Loucy (cell line): ENCODE data around the gene SLC13A4.

Experiments used
- H2AFZ ChIP-seq: fragments of 200-600 bp; sonication (generic); 2 replicates; pipeline ENCODE4 v1.6.0; 2016; ENCODE audit warnings: antibody characterized with exemption, mild to moderate bottlenecking, low read length, moderate library complexity
- H3F3A ChIP-seq: fragments of 200-600 bp; 2 replicates; pipeline ENCODE4 v1.6.0; 2016; ENCODE audit warnings: antibody characterized with exemption, low read depth, mild to moderate bottlenecking
- H3K27me3 ChIP-seq: fragments of 200-600 bp; sonication (generic); 2 replicates; pipeline ENCODE4 v1.6.1; 2014; ENCODE audit warnings: low read length, mild to moderate bottlenecking; ENCODE audit not compliant: insufficient read depth, poor library complexity, severe bottlenecking
- H3K36me3 ChIP-seq: fragments of 200-600 bp; sonication (generic); 2 replicates; pipeline ENCODE4 v1.6.1; 2016; ENCODE audit warnings: low read length; ENCODE audit not compliant: insufficient read depth
- H3K4me1 ChIP-seq: fragments of 200-600 bp; sonication (generic); 2 replicates; pipeline ENCODE4 v1.5.1; 2014; ENCODE audit warnings: low read length, mild to moderate bottlenecking; ENCODE audit not compliant: insufficient read depth, poor library complexity, severe bottlenecking
- H3K4me2 ChIP-seq: fragments of 200-600 bp; sonication (generic); 2 replicates; pipeline ENCODE4 v1.6.0; 2014; ENCODE audit warnings: antibody characterized with exemption, low read length, low read depth, mild to moderate bottlenecking; ENCODE audit not compliant: poor library complexity, severe bottlenecking
- H3K4me3 ChIP-seq: fragments of 200-600 bp; sonication (generic); 2 replicates; pipeline ENCODE4 v1.5.1; 2014; ENCODE audit warnings: low read length, mild to moderate bottlenecking, mixed read lengths; ENCODE audit not compliant: poor library complexity, severe bottlenecking
- H3K79me2 ChIP-seq: fragments of 200-600 bp; sonication (generic); 2 replicates; pipeline ENCODE4 v1.6.1; 2014; ENCODE audit warnings: low read length; ENCODE audit not compliant: insufficient read depth
- H3K9ac ChIP-seq: fragments of 200-600 bp; sonication (generic); 2 replicates; pipeline ENCODE4 v1.6.0; 2014; ENCODE audit warnings: mild to moderate bottlenecking, low read depth, low read length, moderate library complexity; ENCODE audit not compliant: poor library complexity, severe bottlenecking
- H3K9me2 ChIP-seq: fragments of 200-600 bp; sonication (generic); replicated peaks from 2 replicates; pipeline ENCODE4 v1.6.1; 2016; ENCODE audit warnings: low read depth, low read length, mixed read lengths
- H3K9me3 ChIP-seq: fragments of 200-600 bp; sonication (generic); 2 replicates; pipeline ENCODE4 v1.6.1; 2014; ENCODE audit warnings: mild to moderate bottlenecking, antibody characterized with exemption, low read length, low read depth; ENCODE audit not compliant: insufficient read depth
- H4K20me1 ChIP-seq: fragments of 200-600 bp; sonication (generic); 2 replicates; pipeline ENCODE4 v1.6.0; 2014; ENCODE audit warnings: antibody characterized with exemption, low read length, mild to moderate bottlenecking; ENCODE audit not compliant: insufficient read depth, poor library complexity, severe bottlenecking
- CTCF ChIP-seq: fragments of 200-600 bp; sonication (generic); conservative IDR thresholded peaks from 2 replicates; pipeline ENCODE4 v1.5.1; 2014; ENCODE audit warnings: mild to moderate bottlenecking, antibody characterized with exemption, low read length
- EZH2phosphoT487 ChIP-seq: fragments of 200-600 bp; IDR thresholded peaks from 2 replicates; pipeline ENCODE4 v1.6.1; 2018; ENCODE audit warnings: antibody characterized with exemption, mild to moderate bottlenecking, moderate library complexity, borderline replicate concordance

Gene SLC13A4

DNA sequence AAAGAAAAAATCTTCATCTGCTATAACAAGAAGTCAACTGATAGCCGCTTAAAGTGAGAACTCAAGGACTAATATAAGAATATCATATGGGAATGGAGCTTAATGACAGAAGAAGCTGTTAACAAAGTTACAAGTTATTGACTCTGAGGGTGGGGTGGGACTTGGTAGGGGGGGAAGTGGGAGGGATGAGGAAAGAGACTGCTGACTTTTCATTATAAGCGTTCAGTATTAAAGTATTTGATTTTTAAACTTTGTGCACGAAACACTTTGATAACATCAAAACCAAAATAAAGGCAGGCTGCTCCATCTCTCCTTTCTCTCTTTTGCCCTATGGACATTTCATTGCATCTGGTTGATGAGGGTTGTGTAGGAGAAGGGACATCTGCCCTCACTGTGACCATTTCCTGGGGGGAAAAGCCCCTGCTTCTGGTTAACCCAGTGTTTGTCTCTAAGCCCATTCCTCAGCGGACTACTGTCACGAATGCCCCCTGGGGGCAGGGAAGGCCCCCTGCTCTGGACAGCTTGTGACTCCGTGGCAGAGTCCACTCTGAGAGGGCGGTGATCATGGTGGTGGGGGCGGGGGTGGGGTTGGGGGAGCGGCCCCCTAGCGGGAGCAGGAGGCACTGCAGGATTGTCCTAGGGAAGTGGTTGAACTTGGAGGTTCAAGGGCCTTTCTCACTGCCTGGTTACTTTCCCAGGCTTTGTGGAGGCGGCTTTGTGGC is 17.4 kb downstream of the SLC13A4 start:
- Histone ChIP-seq H3K27me3 (no peaks in the 10 kb centered on the region), H3K9me3 (no peaks in the 10 kb centered on the region), H3K36me3 (no peaks in the 10 kb centered on the region), H2AFZ (no peak overlapping the region; the same call in 1 of the 2 replicates), H3K4me1 (no peaks in the 10 kb centered on the region), H3K9me2 (no peaks in the 10 kb centered on the region), H3K9ac (no peak overlapping the region), H3F3A (no peaks in the 10 kb centered on the region), H3K4me3 (no peak overlapping the region), H4K20me1 (no peaks in the 10 kb centered on the region), H3K79me2 (no peaks in the 10 kb centered on the region), H3K4me2 (no peak overlapping the region)
- TF ChIP-seq EZH2phosphoT487 (no peak), CTCF (peak; percentile 50; the same call in 1 of the 2 replicates)

- no peak overlapping the region for H3K4me3 ChIP-seq
- no peaks in the 10 kb centered on the region for H3K27me3 ChIP-seq
Measured at GRCh38 chr7:135709508-135709907, 18.5 kb downstream of the SLC13A4 start.

GRCh38 chr7:135708041-135708440 is 19.9 kb downstream of the SLC13A4 start:
- Histone ChIP-seq H2AFZ (no peak overlapping the region), H3K9me2 (no peaks in the 10 kb centered on the region), H3K79me2 (no peaks in the 10 kb centered on the region), H3K27me3 (no peaks in the 10 kb centered on the region), H4K20me1 (no peaks in the 10 kb centered on the region), H3K4me1 (no peaks in the 10 kb centered on the region), H3F3A (no peaks in the 10 kb centered on the region), H3K36me3 (no peaks in the 10 kb centered on the region), H3K4me3 (no peak overlapping the region), H3K4me2 (no peak overlapping the region), H3K9me3 (no peaks in the 10 kb centered on the region), H3K9ac (no peak overlapping the region)
- no peak for TF ChIP-seq EZH2phosphoT487
- TF ChIP-seq CTCF, result no peak; the same call in 1 of the 2 replicates

More at GRCh38 chr7:135709508-135709907, 18.5 kb downstream of the SLC13A4 start:
- no peaks in the 10 kb centered on the region for H3K36me3 ChIP-seq
- no peaks in the 10 kb centered on the region for H4K20me1 ChIP-seq
- no peak overlapping the region for H3K9ac ChIP-seq
- H3F3A ChIP-seq, result no peaks in the 10 kb centered on the region
- no peaks in the 10 kb centered on the region for H3K79me2 ChIP-seq
- no peak overlapping the region for H2AFZ ChIP-seq
- no peak overlapping the region for H3K4me2 ChIP-seq
- no peaks in the 10 kb centered on the region for H3K9me2 ChIP-seq
- no peaks in the 10 kb centered on the region for H3K4me1 ChIP-seq
- H3K9me3 ChIP-seq, result no peaks in the 10 kb centered on the region
- TF ChIP-seq EZH2phosphoT487 (no peak), CTCF (no peak)
